ENCODE data around the gene RPL36.

RPL36 gene
- 69.4 to 186 (median 120) reads per million in 17 experiments for total RNA-seq

- peak; percentile 99 to 100 (median 99) for DNase-seq
These were observed at the start of gene RPL36 for GRCh38 chr19:5690125-5690954. TSS of gene RPL36 (plus strand) at chr19:5690295. CDS start at chr19:5690508, 213 bp downstream.

- no peak for DNase-seq
These were observed 48.9 kb upstream of the RPL36 start for GRCh38 chr19:5641171-5641570.

GRCh38 chr19:5642204-5642603, 47.9 kb upstream of the RPL36 start:
- DNase-seq: no peak

- no peak for DNase-seq
These were observed 47.0 kb upstream of the RPL36 start for GRCh38 chr19:5643060-5643459.

- DNase-seq: no peak
These were observed 46.1 kb upstream of the RPL36 start for GRCh38 chr19:5644037-5644436.

- DNase-seq: no peak
These were observed 44.7 kb upstream of the RPL36 start for GRCh38 chr19:5645409-5645808.

- DNase-seq: no peak
These were observed 43.4 kb upstream of the RPL36 start for GRCh38 chr19:5646703-5647102.

GRCh38 chr19:5648464-5648863, 41.6 kb upstream of the RPL36 start:
- no peak for DNase-seq

GRCh38 chr19:5651361-5651760, 38.7 kb upstream of the RPL36 start:
- no peak for DNase-seq

GRCh38 chr19:5652261-5652660, 37.8 kb upstream of the RPL36 start:
- no peak for DNase-seq

GRCh38 chr19:5654931-5655330, 35.2 kb upstream of the RPL36 start:
- no peak for DNase-seq

GRCh38 chr19:5655412-5655811, 34.7 kb upstream of the RPL36 start:
- DNase-seq: no peak

GRCh38 chr19:5661483-5661882, 28.6 kb upstream of the RPL36 start:
- no peak for DNase-seq

GRCh38 chr19:5663904-5664303, 26.2 kb upstream of the RPL36 start:
- DNase-seq: no peak

- DNase-seq: no peak
These were observed 25.6 kb upstream of the RPL36 start for GRCh38 chr19:5664515-5664914.

GRCh38 chr19:5665781-5666513, 24.1 kb upstream of the RPL36 start:
- DNase-seq: no peak

GRCh38 chr19:5666921-5667610, 23.0 kb upstream of the RPL36 start:
- no peak for DNase-seq

- no peak for DNase-seq
These were observed 22.3 kb upstream of the RPL36 start for GRCh38 chr19:5667751-5668271.

GRCh38 chr19:5669212-5669611, 20.9 kb upstream of the RPL36 start:
- DNase-seq: no peak

- no peak for DNase-seq
These were observed 18.5 kb upstream of the RPL36 start for GRCh38 chr19:5671600-5671999.

- no peak for DNase-seq
These were observed 17.2 kb upstream of the RPL36 start for GRCh38 chr19:5672708-5673459.

GRCh38 chr19:5673752-5674151, 16.3 kb upstream of the RPL36 start:
- no peak for DNase-seq

Data from suppressor macrophage (primary cell).